ENCODE data around the gene SYTL3.
"Not testable (repeated sequence)": the region's sequence is repeated elsewhere in the genome, so short reads cannot be mapped to it uniquely, and the experiment has no call there.

GRCh38 chr6:158656986-158657385, 7.1 kb downstream of the SYTL3 start:
- TF ChIP-seq CTCF (conservative IDR thresholded peaks at IDR 0.05; ENCODE audit: low read length); EZH2phosphoT487 (IDR thresholded peaks at IDR 0.05; ENCODE audit: borderline replicate concordance): not testable (repeated sequence)
